Endothelial cell of umbilical vein (primary cell): ENCODE measurements around the gene MAGI1.

Source experiments
- EZH2 ChIP-seq: IDR thresholded peaks from 2 replicates; pipeline ENCODE4 v1.6.1; 2012; ENCODE audit warnings: borderline replicate concordance, low read depth, mild to moderate bottlenecking, moderate library complexity, low read length, inconsistent platforms; ENCODE audit not compliant: severe bottlenecking
- TF ChIP-seq, protein P1 (sequence below), 2 donors: IDR thresholded peaks; 1 replicate in 1 of 2; 2 replicates in 1 of 2; pipeline ENCODE4 v1.5.1; 2011; ENCODE audit warnings: low read length in 2 of 2, mild to moderate bottlenecking in 2 of 2, moderate library complexity in 2 of 2, control low read depth in 1 of 2, inconsistent platforms in 1 of 2, low read depth in 1 of 2; ENCODE audit not compliant: insufficient read depth in 1 of 2; ENCODE audit errors: extremely low read depth in 1 of 2

DNA sequence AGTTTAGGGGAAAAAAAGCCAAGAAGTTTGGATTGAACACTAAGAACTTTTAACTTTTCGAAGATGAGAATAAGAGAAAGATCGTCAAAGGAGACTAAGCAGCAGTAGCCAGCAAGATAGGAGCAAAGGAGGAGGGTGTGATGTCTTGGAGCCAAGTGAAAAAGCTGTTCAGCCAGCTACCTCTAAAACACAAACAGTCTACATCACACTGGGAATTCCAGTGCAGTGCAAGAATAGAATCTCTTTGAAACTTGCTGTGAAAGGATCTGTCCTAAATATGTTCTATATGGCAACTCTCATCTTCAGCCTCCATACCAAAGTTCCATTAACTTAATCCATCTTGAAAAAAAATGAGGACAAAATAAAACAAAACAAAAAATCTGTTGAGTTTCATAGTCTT lies 541.5 kb downstream of the MAGI1 start:
- TF ChIP-seq, protein P1, sequence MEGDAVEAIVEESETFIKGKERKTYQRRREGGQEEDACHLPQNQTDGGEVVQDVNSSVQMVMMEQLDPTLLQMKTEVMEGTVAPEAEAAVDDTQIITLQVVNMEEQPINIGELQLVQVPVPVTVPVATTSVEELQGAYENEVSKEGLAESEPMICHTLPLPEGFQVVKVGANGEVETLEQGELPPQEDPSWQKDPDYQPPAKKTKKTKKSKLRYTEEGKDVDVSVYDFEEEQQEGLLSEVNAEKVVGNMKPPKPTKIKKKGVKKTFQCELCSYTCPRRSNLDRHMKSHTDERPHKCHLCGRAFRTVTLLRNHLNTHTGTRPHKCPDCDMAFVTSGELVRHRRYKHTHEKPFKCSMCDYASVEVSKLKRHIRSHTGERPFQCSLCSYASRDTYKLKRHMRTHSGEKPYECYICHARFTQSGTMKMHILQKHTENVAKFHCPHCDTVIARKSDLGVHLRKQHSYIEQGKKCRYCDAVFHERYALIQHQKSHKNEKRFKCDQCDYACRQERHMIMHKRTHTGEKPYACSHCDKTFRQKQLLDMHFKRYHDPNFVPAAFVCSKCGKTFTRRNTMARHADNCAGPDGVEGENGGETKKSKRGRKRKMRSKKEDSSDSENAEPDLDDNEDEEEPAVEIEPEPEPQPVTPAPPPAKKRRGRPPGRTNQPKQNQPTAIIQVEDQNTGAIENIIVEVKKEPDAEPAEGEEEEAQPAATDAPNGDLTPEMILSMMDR (IDR thresholded peaks at IDR 0.05; ENCODE audit: extremely low read depth in 1 of 2, insufficient read depth in 1 of 2, low read depth in 1 of 2, low read length in 2 of 2): no peak
- no peak for TF ChIP-seq EZH2
